Measurements from ENCODE around the gene HYAL4.

DNA sequence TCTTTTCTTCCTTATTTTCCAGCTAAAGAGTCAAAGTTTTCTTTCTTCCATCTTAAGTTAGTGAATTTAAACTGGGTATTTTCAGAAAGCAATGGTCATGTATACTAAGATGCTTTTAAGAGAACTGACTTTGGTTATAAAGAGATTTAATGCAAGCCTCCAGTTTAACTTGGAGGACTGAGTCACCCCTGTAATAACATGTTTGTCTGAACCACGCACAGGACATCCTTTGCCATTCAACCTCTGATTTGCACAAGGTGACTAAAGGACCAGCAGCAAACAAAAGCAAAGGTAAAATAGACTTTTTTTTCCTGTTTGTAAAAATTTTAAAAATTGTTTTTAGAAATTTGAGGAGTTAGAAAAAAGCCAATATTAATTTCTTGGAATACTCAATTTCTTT, 2.9 kb downstream of the HYAL4 start:
- TF ChIP-seq, protein P1, sequence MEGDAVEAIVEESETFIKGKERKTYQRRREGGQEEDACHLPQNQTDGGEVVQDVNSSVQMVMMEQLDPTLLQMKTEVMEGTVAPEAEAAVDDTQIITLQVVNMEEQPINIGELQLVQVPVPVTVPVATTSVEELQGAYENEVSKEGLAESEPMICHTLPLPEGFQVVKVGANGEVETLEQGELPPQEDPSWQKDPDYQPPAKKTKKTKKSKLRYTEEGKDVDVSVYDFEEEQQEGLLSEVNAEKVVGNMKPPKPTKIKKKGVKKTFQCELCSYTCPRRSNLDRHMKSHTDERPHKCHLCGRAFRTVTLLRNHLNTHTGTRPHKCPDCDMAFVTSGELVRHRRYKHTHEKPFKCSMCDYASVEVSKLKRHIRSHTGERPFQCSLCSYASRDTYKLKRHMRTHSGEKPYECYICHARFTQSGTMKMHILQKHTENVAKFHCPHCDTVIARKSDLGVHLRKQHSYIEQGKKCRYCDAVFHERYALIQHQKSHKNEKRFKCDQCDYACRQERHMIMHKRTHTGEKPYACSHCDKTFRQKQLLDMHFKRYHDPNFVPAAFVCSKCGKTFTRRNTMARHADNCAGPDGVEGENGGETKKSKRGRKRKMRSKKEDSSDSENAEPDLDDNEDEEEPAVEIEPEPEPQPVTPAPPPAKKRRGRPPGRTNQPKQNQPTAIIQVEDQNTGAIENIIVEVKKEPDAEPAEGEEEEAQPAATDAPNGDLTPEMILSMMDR (IDR thresholded peaks at IDR 0.05; ENCODE audit: poor library complexity), result no peak
- no peak for TF ChIP-seq EZH2phosphoT487 (IDR thresholded peaks at IDR 0.05; ENCODE audit: low read depth, severe bottlenecking, unreplicated experiment)

Measured in hepatocyte (in vitro differentiated cells).